Skin of body (tissue), 2 donors: ENCODE data around the gene HIVEP3. TPM values are rescaled to one million over a fixed set of nuclear protein-coding genes. Genes with fewer than 3 reads are reported as not detected.
"Not testable (repeated sequence)": the region's sequence is repeated elsewhere in the genome, so short reads cannot be mapped to it uniquely, and the experiment has no call there.

Experiments
- DNase-seq: peaks from one replicate; lab custom pipeline; 2025; lab: John Stamatoyannopoulos, UW
- total RNA-seq: library from RNA; depleted of rRNA; stranded (reverse); fragments of >200 nt; gene quantifications from one replicate; pipeline ENCODE4 v1.2.3, GENCODE V29; 2014

Gene HIVEP3
- total RNA-seq, 1 donor from 2014 or later: 3.3 TPM

- DNase-seq: no peak
These were observed 203.9 kb downstream of the HIVEP3 start for GRCh38 chr1:41714638-41715389.

GRCh38 chr1:41713557-41714327 lies 205.0 kb downstream of the HIVEP3 start:
- peak; percentile 33 for DNase-seq

- DNase-seq: no peak
These were observed 205.6 kb downstream of the HIVEP3 start for GRCh38 chr1:41713141-41713540.

- no peak for DNase-seq
These were observed 206.0 kb downstream of the HIVEP3 start for GRCh38 chr1:41712695-41713094.

GRCh38 chr1:41712081-41712480 lies 206.6 kb downstream of the HIVEP3 start:
- no peak for DNase-seq

GRCh38 chr1:41711581-41711980 lies 207.1 kb downstream of the HIVEP3 start:
- DNase-seq: no peak

- no peak for DNase-seq
These were observed 207.7 kb downstream of the HIVEP3 start for GRCh38 chr1:41710980-41711379.

- no peak for DNase-seq
These were observed 208.8 kb downstream of the HIVEP3 start for GRCh38 chr1:41709873-41710272.

GRCh38 chr1:41709331-41709730 lies 209.4 kb downstream of the HIVEP3 start:
- DNase-seq: no peak

- no peak for DNase-seq
These were observed 210.4 kb downstream of the HIVEP3 start for GRCh38 chr1:41708332-41708731.

- DNase-seq: no peak
These were observed 210.9 kb downstream of the HIVEP3 start for GRCh38 chr1:41707793-41708192.

GRCh38 chr1:41705798-41706197 lies 212.9 kb downstream of the HIVEP3 start:
- no peak for DNase-seq

- DNase-seq: no peak
These were observed 214.5 kb downstream of the HIVEP3 start for GRCh38 chr1:41704196-41704595.

GRCh38 chr1:41702771-41703170 lies 216.0 kb downstream of the HIVEP3 start:
- DNase-seq: no peak

GRCh38 chr1:41700986-41701535 lies 217.7 kb downstream of the HIVEP3 start:
- DNase-seq: no peak

- DNase-seq: no peak
These were observed 218.1 kb downstream of the HIVEP3 start for GRCh38 chr1:41700581-41700980.

GRCh38 chr1:41699861-41700248 lies 218.9 kb downstream of the HIVEP3 start:
- DNase-seq: no peak

- no peak for DNase-seq
These were observed 219.5 kb downstream of the HIVEP3 start for GRCh38 chr1:41698916-41699860.

- DNase-seq: no peak
These were observed 222.3 kb downstream of the HIVEP3 start for GRCh38 chr1:41696381-41696780.

- DNase-seq: no peak
These were observed 223.5 kb downstream of the HIVEP3 start for GRCh38 chr1:41695118-41695745.

- DNase-seq: not testable (repeated sequence)
These were observed 226.8 kb downstream of the HIVEP3 start for GRCh38 chr1:41691966-41692365.
